Measurements from ENCODE around the gene GFRA1. TPM values are rescaled to one million over a fixed set of nuclear protein-coding genes. Genes with fewer than 3 reads are reported as not detected.

GFRA1 gene
- total and polyA plus RNA-seq, 2 of the 4 experiments (the other 2 are of a cell fraction), result 9.1 to 9.3 TPM

DNA sequence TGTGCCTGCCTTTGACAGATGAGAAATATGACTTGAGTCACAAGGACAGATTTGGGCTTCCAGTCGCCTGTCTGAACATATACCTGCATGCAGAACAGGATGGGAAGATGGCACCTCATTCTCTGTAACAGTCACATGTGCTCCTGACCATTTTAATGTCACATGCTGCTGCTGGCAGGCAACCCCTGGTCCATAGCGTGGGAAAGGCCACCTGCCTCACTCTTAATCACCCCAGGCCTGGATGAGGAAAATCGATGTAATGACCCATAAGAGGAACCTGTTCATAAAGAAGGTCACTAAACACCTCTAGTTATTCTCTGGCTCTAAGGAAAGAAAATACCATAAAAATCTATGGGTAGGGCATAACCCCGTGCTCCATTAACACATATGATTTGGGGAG is 110.2 kb downstream of the GFRA1 start:
- POLR2A ChIA-PET (ENCODE audit: unreplicated experiment), result no interaction called here
- no peaks in the 10 kb centered on the region for H4K20me1 ChIP-seq (ENCODE audit: insufficient read depth, low read length)
- no peak overlapping the region for H3K9ac ChIP-seq (ENCODE audit: low read depth, low read length)
- no peaks in the 10 kb centered on the region for H3K4me1 ChIP-seq (ENCODE audit: control insufficient read depth, insufficient read depth, low read length)
- H2BK15ac ChIP-seq (ENCODE audit: low read depth, low read length), result no peak overlapping the region
- no peak overlapping the region for H3K56ac ChIP-seq (ENCODE audit: extremely low read depth, insufficient read depth, low read length)
- H3K27me3 ChIP-seq (ENCODE audit: control insufficient read depth, insufficient read depth, low read length), result no peaks in the 10 kb centered on the region
- no peak overlapping the region for H3K18ac ChIP-seq (ENCODE audit: low read depth, low read length)
- no peak overlapping the region for H3K4ac ChIP-seq (ENCODE audit: low read depth, low read length)
- 71% methylated on average over 1 of the region's 4 CpGs; no CpG with 5 or more reads in 1 of the 2 experiments for WGBS, 2 experiments (ENCODE audit: extremely low coverage in 2 of 2, insufficient read length in 1 of 2)
- H4K8ac ChIP-seq (ENCODE audit: low read depth in 2 of 2, low read length in 2 of 2), result no peak overlapping the region
- H3K36me3 ChIP-seq (ENCODE audit: control insufficient read depth, insufficient read depth, low read length), result no peaks in the 10 kb centered on the region
- no peak overlapping the region for H2BK120ac ChIP-seq (ENCODE audit: low read depth, low read length)
- in situ Hi-C loops (cut with MboI; ENCODE audit: low sequenced_read_pairs), result no loop called here
- H2AFZ ChIP-seq (replicated peaks; ENCODE audit: low read length, poor library complexity), result no peak overlapping the region
- H4K5ac ChIP-seq (ENCODE audit: low read depth, low read length), result no peak overlapping the region
- TF ChIP-seq CEBPB (IDR thresholded peaks at IDR 0.05; ENCODE audit: low read depth, low read length) (no peak), RCOR1 (IDR thresholded peaks at IDR 0.05; ENCODE audit: insufficient replicate concordance, low read length) (no peak), RFX5 (IDR thresholded peaks at IDR 0.05; ENCODE audit: low read depth, low read length) (no peak), POLR2A (IDR thresholded peaks at IDR 0.05; ENCODE audit: low read depth, low read length) (no peak)
- TF ChIP-seq, protein P1, sequence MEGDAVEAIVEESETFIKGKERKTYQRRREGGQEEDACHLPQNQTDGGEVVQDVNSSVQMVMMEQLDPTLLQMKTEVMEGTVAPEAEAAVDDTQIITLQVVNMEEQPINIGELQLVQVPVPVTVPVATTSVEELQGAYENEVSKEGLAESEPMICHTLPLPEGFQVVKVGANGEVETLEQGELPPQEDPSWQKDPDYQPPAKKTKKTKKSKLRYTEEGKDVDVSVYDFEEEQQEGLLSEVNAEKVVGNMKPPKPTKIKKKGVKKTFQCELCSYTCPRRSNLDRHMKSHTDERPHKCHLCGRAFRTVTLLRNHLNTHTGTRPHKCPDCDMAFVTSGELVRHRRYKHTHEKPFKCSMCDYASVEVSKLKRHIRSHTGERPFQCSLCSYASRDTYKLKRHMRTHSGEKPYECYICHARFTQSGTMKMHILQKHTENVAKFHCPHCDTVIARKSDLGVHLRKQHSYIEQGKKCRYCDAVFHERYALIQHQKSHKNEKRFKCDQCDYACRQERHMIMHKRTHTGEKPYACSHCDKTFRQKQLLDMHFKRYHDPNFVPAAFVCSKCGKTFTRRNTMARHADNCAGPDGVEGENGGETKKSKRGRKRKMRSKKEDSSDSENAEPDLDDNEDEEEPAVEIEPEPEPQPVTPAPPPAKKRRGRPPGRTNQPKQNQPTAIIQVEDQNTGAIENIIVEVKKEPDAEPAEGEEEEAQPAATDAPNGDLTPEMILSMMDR (conservative IDR thresholded peaks at IDR 0.05; ENCODE audit: low read depth, low read length), result no peak
- H3K79me1 ChIP-seq (ENCODE audit: low read depth in 1 of 2, low read length in 2 of 2), result no peaks in the 10 kb centered on the region
- no peak overlapping the region for H2AK5ac ChIP-seq (ENCODE audit: low read depth, low read length)
- H3K14ac ChIP-seq (replicated peaks; ENCODE audit: low read depth, low read length), result no peak overlapping the region
- no TSS peak for BruUV-seq (replicated peaks)
- no peak overlapping the region for H2BK5ac ChIP-seq (ENCODE audit: low read depth, low read length, poor library complexity, severe bottlenecking)
- no peak overlapping the region for H2AK9ac ChIP-seq (replicated peaks; ENCODE audit: low read depth, low read length, poor library complexity)
- H3K9me1 ChIP-seq (ENCODE audit: insufficient read depth, low read length), result no peaks in the 10 kb centered on the region
- H3K4me2 ChIP-seq (ENCODE audit: low read depth, low read length), result no peak overlapping the region
- ATAC-seq (ENCODE audit: low read depth) (no peak), DNase-seq (no peak)
- H2BK20ac ChIP-seq (ENCODE audit: low read depth, low read length), result no peak overlapping the region
- no peak overlapping the region for H3K4me3 ChIP-seq (ENCODE audit: insufficient read depth, low read depth, low read length)
- CTCF ChIA-PET, result no interaction called here
- peaks cover 14% of the 10 kb centered on the region for H3K9me3 ChIP-seq (ENCODE audit: control insufficient read depth, insufficient read depth, low read length)
- intact Hi-C loops (cut with micrococcal nuclease), result no loop called here
- no peak overlapping the region for H4K91ac ChIP-seq (ENCODE audit: insufficient read depth, low read depth, low read length)
- H3K23ac ChIP-seq (ENCODE audit: low read depth, low read length), result no peak overlapping the region
- dilution Hi-C loops (cut with HindIII; ENCODE audit: low sequenced_read_pairs, unreplicated experiment), result no loop called here
- H3K27ac ChIP-seq (ENCODE audit: insufficient read depth, low read length), result no peak overlapping the region
